DND-41 (cell line): ENCODE data around the gene CARD11.
"Not testable (repeated sequence)": the region's sequence is repeated elsewhere in the genome, so short reads cannot be mapped to it uniquely, and the experiment has no call there.

ENCODE experiments used
- EZH2 ChIP-seq: IDR thresholded peaks from 3 replicates; pipeline ENCODE4 v1.6.1; 2012; ENCODE audit warnings: borderline replicate concordance, low read depth, mild to moderate bottlenecking, moderate library complexity, low read length, inconsistent platforms; ENCODE audit not compliant: severe bottlenecking
- TF ChIP-seq, protein P1 (sequence below): IDR thresholded peaks from 2 replicates; pipeline ENCODE4 v1.5.1; 2012; ENCODE audit warnings: borderline replicate concordance, low read length, moderate library complexity, mild to moderate bottlenecking; ENCODE audit not compliant: poor library complexity, severe bottlenecking; ENCODE audit errors: extremely low read depth

DNA sequence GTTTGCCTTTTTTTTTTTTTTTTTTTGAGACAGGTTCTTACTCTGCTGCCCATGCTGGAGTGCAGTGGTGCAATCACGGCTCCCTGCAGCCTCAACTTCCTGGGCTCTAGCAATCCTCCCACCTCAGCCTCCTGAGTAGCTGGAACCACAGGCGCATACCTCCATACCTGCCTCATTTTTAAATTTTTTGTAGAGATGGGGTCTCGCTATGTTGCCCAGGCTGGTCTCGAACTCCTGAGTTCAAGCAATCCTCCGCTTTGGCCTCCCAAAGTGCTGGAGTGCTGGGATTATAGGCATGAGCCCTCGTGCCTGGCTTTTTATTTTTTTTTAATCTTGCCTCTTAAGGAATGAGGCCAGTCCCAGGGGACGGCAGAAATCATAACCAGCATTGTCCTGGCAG is 5.7 kb downstream of the CARD11 start:
- TF ChIP-seq, protein P1, sequence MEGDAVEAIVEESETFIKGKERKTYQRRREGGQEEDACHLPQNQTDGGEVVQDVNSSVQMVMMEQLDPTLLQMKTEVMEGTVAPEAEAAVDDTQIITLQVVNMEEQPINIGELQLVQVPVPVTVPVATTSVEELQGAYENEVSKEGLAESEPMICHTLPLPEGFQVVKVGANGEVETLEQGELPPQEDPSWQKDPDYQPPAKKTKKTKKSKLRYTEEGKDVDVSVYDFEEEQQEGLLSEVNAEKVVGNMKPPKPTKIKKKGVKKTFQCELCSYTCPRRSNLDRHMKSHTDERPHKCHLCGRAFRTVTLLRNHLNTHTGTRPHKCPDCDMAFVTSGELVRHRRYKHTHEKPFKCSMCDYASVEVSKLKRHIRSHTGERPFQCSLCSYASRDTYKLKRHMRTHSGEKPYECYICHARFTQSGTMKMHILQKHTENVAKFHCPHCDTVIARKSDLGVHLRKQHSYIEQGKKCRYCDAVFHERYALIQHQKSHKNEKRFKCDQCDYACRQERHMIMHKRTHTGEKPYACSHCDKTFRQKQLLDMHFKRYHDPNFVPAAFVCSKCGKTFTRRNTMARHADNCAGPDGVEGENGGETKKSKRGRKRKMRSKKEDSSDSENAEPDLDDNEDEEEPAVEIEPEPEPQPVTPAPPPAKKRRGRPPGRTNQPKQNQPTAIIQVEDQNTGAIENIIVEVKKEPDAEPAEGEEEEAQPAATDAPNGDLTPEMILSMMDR = not testable (repeated sequence)
- not testable (repeated sequence) for TF ChIP-seq EZH2
